GM12891 (cell line): Measurements from ENCODE around the gene KCTD8.

Experiments used
- DNase-seq: peaks from one replicate; pipeline ENCODE4 v3.0.0; 2011; ENCODE audit warnings: low spot score; ENCODE audit not compliant: insufficient read length
- FAIRE-seq: peaks from 2 replicates; lab custom pipeline; 2011; peaks lifted over from hg19 to GRCh38; lab: Jason Lieb, UNC
- PAX5 ChIP-seq: IDR thresholded peaks from 2 replicates; pipeline ENCODE4 v1.6.1; 2011; ENCODE audit warnings: low read length, moderate library complexity, mild to moderate bottlenecking; ENCODE audit not compliant: insufficient read depth, severe bottlenecking
- POLR2A ChIP-seq: IDR thresholded peaks from 2 replicates; pipeline ENCODE4 v1.6.1; 2011; ENCODE audit warnings: low read depth, low read length, control low read depth
- POLR2AphosphoS5 ChIP-seq: IDR thresholded peaks from 2 replicates; pipeline ENCODE4 v1.6.1; 2011; ENCODE audit warnings: low read depth, low read length, control low read depth
- POU2F2 ChIP-seq: IDR thresholded peaks from 2 replicates; pipeline ENCODE4 v1.6.1; 2011; ENCODE audit warnings: low read depth, mild to moderate bottlenecking, control low read depth, low read length, moderate library complexity
- SPI1 ChIP-seq: IDR thresholded peaks from 2 replicates; pipeline ENCODE4 v1.6.1; 2011; ENCODE audit warnings: low read depth, low read length, control low read depth
- TAF1 ChIP-seq: IDR thresholded peaks from 2 replicates; pipeline ENCODE4 v1.6.1; 2011; ENCODE audit warnings: low read depth, low read length, control low read depth

Gene KCTD8

DNA sequence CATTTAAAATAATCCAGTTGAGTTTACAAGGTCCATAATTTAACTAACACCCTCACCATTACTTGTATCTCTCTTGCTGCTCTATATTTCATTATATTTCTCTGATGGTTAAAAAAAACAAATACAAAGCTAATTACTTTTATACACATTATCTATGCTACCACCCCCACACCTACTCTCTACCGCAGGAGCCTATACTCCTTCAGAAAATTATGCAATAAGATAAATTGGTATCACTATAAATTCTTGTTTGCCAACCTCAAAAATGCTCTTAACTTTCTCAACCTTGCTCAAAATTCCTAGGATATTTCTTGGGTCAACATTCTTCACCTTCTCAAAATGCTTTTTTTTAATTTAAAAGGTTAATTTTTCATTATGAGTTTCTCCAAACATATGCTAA, 282.7 kb downstream of the KCTD8 start:
- TF ChIP-seq SPI1 (no peak), PAX5 (no peak), POLR2AphosphoS5 (no peak), TAF1 (no peak)
- no peak for FAIRE-seq
- no peak for DNase-seq

DNA sequence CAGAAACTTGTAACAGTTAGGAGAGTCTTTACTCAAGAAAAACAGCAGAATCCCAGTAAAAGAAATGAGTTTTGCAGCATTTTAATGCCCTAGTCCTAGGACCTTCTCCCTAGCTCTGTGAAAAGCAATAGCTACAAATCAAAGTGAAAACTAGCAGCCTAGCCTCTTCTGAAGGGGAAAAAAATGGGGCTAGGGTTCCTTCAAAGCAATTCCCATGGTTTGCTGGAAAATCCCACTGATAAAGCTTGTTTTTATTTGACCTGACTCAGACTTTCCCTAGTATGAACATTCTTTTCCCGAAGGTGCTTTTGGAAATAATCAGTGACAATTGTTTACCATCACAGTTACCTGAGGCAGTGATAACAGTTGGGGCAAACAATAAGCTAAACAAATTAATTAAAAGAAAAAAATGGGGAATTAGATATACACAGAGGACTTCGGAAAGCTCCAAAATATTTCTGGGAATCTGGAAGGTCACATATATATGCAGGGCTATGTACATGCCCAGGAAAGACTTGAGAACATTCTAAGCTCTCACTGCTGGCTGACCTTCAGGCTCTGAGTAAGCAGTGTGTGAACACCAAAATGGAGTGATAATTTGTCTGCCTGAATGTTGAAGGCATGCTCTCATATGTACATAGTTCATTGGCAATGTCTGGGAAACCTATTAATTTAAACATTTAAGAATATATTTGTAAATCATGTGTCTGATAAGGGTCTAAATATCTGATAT, 285.9 kb downstream of the KCTD8 start:
- DNase-seq (no peak), FAIRE-seq (no peak)
- TF ChIP-seq SPI1, result no peak
- TF ChIP-seq TAF1, result no peak
- TF ChIP-seq POLR2A, result no peak
- TF ChIP-seq PAX5, result no peak
- no peak for TF ChIP-seq POLR2AphosphoS5
- TF ChIP-seq POU2F2, result no peak

- FAIRE-seq, result no peak
- no peak for DNase-seq
- TF ChIP-seq SPI1, result no peak
Measured at GRCh38 chr4:44161756-44162155, 286.9 kb downstream of the KCTD8 start.

GRCh38 chr4:44160776-44161367, 287.7 kb downstream of the KCTD8 start:
- TF ChIP-seq TAF1, result no peak
- TF ChIP-seq POLR2AphosphoS5, result no peak
- no peak for TF ChIP-seq SPI1
- TF ChIP-seq POU2F2, result no peak
- no peak for TF ChIP-seq PAX5
- TF ChIP-seq POLR2A, result no peak
- no peak for FAIRE-seq
- DNase-seq, result no peak

DNA sequence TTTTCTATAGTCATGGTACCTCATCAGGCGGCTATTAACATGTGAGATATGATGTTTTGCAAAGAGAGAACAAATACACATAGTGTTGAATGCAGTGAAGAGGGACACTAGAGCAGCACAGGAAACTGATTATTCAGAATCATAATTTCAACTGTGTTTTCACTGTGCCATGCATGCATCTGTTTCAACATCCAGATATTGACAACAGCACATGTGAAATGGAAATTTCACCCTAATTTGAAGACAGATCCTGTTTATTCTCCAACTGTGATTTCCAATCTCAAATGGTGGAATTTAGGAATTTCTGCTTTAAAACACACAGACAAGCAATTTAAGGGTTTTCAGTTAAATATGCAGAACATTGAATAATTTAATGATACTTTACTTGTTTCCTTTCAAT, 288.6 kb downstream of the KCTD8 start:
- DNase-seq (no peak), FAIRE-seq (no peak)
- TF ChIP-seq POLR2AphosphoS5 (no peak), TAF1 (no peak), POU2F2 (no peak), PAX5 (no peak), SPI1 (no peak), POLR2A (no peak)

DNA sequence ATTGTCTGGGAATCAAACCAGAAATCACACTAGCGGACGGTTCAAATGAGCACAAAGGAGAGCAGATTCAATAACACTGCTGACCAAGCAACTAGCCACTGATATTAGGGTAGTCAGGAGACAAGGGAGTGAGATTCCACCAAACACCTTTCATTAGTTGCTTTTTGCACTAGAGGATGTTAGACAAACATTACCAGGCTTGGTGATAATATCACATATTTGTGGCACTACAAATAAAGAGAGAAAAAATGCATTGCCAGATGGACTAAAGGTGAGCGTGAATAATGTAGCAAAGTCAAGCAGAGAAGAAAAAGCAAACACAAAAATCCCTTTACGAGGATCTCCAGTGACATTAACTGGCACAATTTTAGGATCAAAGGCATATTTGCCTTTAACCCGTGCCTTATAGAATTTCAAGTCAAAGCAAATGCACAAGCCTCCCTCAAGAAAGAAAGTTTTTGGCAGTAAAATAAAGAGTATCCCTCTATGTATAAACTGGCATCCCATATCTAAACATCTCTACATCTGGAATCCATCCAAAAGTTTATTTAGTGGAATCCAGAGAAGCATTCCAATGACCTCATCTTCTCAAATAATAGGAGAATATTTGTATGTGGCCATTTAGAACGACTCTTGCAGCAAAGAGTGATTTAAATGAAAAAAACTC, 290.9 kb downstream of the KCTD8 start:
- FAIRE-seq (no peak), DNase-seq (no peak)
- TF ChIP-seq POU2F2 (no peak), PAX5 (no peak), POLR2A (no peak), SPI1 (no peak), TAF1 (no peak), POLR2AphosphoS5 (no peak)

- DNase-seq, result no peak
- TF ChIP-seq POU2F2, result no peak
- no peak for TF ChIP-seq PAX5
- TF ChIP-seq POLR2A, result no peak
- no peak for TF ChIP-seq TAF1
- no peak for TF ChIP-seq SPI1
- TF ChIP-seq POLR2AphosphoS5, result no peak
- FAIRE-seq, result no peak
Measured at GRCh38 chr4:44150091-44150576, 298.5 kb downstream of the KCTD8 start.

DNA sequence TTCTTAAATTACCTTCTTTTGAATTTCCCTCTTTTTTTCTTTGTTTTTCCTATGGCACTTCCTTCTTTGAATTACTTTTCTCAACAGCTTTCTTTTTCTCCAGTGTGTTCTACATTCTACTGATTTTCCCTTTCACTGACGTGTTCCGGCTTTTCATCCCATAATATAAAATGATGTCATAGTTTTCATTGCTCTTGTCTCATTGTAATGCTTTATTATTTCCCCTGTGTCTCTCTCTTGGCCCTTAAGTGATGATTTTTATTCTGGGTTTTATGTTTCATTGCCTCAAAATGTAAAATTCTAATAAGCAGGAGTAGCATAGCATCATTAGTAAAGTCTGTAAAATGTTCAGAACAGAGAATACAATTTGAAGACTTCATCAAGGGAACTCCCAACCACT, 299.3 kb downstream of the KCTD8 start:
- DNase-seq (no peak), FAIRE-seq (no peak)
- TF ChIP-seq POLR2A (no peak), PAX5 (no peak), SPI1 (no peak)

DNA sequence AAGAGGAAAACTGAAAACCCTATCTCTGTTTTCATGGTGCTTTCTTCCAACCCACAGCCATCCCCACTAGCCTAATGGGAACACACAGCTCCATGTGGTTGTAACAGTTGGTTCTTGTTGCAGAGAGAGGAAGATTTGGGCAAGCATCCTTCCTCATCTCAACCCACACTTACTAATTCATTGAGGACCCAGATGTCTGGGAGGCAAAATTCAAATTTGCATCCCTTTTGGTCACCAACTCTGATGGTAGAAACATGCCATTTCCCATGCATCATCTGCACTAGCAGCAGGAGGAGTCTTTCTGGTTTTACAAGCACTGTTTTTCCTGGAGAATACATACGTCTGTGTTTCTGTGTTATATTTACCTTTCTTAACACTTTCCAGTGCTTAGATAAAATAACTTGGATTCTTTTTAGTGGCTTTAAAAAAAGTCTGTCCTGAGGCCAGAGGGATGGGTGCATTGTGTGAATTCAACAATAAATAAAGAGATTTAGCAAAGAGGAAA, 301.0 kb downstream of the KCTD8 start:
- TF ChIP-seq POLR2AphosphoS5 (no peak), POLR2A (no peak), POU2F2 (no peak), SPI1 (no peak), PAX5 (no peak), TAF1 (no peak)
- no peak for FAIRE-seq
- no peak for DNase-seq

DNA sequence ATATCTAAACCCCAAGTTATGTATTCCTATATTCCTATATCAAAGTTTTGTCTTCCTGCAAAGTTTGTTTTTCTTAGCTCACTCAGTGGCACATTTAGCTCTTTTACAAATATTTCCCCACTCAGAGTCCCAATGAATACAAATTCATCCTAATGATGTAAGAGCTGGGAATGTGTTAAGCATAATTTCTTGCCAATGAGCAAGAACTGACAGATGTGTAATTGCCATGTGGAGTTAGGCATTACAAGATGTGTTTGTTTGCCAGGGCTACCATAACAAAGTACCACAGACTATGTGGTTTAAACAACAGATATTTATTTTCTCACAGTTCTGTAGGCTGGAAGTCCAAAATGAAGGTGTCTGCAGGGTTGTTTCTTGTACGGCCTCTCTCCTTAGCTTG, 302.1 kb downstream of the KCTD8 start:
- TF ChIP-seq POU2F2, result no peak
- TF ChIP-seq POLR2AphosphoS5, result no peak
- no peak for TF ChIP-seq TAF1
- no peak for TF ChIP-seq SPI1
- TF ChIP-seq POLR2A, result no peak
- TF ChIP-seq PAX5, result no peak
- FAIRE-seq, result no peak
- DNase-seq, result no peak
